Retina (tissue), 1 donor: Measurements from ENCODE around the gene VMAC.
"Not testable (repeated sequence)": the region's sequence is repeated elsewhere in the genome, so short reads cannot be mapped to it uniquely, and the experiment has no call there.

Source experiments
- DNase-seq: peaks from one replicate; pipeline ENCODE4 v3.0.0-alpha.2; 2016

The VMAC gene

GRCh38 chr19:5904352-5905113, at the start of gene VMAC:
TSS of gene VMAC (plus strand) at chr19:5904872. CDS start at chr19:5904891, 19 bp downstream.
- DNase-seq: peak; percentile 98

DNA sequence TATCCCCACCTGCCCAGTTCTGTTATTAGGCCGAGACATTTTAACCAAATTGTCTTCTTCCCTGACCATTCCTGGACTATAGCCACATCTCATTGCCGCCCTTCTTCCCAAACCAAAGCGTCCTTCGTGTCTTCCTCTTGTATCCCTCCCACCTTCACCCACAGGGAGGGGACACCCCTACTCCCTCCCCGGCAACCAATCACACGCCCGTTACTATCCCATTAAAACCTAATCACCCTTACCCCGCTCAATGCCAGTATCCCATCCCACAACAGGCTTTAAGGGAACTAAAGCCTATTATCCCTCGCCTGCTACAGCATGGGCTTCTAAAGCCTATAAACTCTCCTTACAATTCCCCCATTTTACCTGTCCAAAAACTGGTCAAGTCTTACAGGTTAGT, 49.5 kb upstream of the VMAC start:
- DNase-seq: not testable (repeated sequence)

- no peak for DNase-seq
Measured at GRCh38 chr19:5857203-5858081, 47.2 kb upstream of the VMAC start.

DNA sequence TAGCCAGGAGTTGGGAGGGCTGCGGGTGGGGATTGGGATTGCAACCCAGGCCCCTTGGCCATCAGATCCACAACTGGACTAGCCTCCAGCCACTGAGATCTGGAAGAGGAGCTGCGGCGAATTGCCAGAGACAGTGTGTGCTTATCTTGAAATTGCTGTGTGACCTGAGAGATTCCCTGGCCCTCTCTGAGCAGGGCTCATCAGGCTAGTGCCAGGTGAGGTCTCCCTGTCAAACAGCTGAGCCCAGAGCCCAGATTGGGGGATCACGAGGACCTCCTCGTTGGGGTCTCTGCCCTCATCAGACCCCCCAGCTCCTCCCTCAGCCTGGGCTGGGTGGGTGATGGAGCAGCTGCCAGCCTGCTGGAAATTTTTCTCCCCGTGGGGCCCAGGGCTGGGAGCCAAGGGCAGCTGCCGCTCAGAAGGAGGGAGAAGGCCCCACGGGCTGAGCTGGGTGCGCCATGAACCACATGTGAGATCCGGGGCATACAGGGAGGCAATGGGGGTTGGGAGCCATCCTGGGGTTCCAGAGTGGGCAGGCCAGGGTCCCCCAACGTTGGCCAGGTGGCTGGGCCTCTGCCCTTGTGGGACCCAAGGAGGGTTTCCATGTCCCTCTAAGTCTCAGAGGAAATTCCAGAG, 41.5 kb upstream of the VMAC start:
- no peak for DNase-seq

GRCh38 chr19:5864013-5864720, 40.5 kb upstream of the VMAC start:
- no peak for DNase-seq

DNA sequence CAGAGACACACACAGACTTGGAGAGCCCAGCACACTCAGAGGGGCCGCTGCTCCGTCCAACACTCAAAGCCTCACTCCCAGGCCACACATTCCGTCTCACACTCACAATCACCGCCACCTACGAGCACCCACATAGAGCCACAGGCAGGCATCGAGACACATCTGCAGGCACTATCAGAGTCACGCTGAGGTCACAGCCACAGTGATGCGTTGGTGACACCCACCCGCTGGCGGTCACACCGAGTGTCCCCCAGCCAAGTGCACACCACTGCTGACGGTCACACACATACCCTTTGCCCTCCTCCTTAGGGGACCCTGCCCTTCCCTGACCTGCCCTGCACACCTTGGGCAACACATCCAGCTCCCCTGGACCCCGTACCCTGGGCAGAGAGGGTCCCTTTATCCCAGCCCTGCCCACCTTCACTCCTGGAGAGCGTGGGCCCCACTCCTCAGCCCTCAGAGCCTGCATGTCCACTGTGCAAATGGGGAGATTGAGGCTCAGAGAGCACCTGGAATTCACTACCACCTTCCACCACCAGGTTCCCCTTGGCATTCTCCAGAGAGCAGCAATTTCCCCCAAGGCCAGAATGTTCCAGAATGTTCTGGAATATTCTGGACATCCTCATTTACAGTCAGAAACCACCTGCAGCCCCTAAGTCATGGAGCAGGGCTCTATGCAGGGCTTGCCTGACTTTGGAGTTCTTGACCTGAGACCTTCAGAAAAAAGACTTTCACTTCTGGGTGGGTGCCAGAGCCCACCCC, 39.8 kb upstream of the VMAC start:
- DNase-seq: no peak

GRCh38 chr19:5865772-5866171, 38.9 kb upstream of the VMAC start:
- DNase-seq: no peak

DNA sequence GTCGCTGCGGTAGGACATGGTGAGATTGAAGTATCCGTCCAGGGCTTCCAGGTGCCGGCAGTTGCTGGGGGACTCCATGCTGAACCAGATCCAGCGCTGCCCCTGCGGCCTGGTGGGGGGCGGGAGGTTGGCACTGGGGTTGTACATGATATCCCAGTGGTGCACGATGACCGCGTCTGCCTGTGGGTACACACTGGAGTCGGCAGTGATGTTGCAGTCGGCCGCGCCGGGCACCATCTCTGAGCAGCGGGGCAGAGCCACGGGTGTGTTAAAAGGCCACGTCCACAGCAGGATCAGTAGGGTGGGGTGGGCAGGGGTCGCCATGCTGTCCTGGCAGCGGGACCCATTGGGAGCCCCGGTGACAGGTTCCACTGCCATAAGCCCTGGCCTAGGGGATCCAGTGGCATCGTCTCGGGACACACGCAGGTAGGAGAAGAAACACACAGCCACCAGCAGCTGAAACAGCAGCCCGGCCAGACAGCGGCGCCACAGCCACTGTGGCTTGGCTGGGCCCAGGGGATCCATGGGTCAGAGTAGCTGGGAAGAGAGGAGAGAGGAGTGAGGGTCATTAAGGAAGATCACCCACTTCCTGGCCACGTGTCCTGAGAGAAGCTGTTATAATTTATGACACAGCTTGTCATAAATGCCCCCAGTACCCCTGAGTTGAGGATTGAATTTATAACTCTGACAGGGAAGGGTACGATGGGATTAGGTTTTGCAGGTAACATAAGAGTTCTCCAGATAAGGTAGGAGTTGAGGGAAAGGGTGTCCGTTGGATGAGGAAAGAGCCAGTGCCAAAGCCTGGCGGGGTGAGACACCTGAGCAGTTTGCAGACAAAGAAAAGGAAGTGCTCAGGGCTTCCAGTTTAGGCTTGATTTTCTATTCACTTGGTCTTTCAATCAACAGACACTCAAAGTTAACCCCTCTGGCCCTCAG, 37.2 kb upstream of the VMAC start:
- no peak for DNase-seq

GRCh38 chr19:5870986-5871394, 33.7 kb upstream of the VMAC start:
- DNase-seq: no peak

DNA sequence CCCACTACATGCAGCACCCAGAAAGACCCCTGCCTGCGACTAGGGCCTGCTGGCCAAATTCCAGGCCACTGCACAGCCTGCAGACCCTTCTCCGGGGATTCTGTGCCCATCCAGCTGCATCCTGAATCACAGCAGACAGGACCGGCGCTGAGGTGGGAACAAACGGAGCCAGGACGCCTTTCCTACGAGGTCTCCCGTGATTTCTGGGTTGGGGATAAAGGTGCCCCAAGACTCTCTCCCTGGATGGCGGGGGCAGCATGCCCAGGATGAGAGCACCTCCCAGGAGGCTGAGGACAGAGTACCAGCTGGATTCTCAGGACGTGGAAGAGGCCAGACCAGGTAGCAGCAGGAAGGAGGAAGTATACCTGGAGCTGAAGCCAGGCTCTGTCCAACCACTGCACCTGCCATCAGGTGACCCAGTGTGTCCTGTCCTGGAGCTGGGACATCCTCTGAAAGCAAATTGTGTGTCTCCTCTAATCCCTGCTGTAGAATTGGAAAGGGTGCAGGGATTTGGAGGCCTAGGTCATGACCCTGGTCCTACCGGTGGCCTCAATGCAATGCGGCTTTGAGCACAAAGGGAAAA, 31.0 kb upstream of the VMAC start:
- no peak for DNase-seq

GRCh38 chr19:5874496-5874895, 30.2 kb upstream of the VMAC start:
- DNase-seq: not testable (repeated sequence)

DNA sequence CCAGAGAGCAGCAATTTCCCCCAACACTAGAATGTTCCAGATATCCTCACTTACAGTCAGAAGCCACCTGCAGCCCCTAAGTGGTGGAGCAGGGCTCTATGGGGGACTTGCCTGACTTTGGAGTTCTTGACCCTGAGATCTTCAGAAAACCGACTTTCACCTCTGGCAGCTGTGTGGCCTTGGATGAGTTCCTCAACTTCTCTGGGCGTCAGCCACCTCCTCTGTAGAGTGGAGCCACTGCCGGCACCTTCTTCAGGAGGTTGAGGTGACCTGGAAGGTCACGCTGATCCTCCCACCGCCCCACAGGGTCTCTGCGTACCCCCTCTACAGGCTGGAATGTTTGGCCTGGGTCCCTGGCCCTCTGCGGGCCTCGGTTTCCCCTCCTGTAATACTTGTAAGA, 27.2 kb upstream of the VMAC start:
- no peak for DNase-seq

GRCh38 chr19:5877882-5878281, 26.8 kb upstream of the VMAC start:
- no peak for DNase-seq

DNA sequence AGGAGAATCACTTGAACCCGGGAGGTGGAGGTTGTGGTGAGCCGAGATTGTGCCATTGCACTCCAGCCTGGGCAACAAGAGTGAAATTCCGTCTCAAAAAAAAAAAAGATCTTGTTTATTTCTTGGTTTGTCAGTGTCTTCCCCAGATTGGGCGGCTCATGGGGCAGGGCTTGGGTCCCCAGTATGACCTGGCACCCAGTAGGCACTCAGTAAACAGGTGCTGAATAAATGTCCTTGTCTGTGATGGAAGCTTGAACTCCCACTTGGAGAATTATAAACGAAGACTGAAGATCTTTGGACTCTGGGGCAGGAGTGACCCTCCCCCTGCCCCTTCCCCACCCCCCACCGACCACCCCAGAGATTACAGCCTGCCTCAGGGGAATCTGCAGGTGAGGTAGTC, 24.5 kb upstream of the VMAC start:
- DNase-seq: no peak

DNA sequence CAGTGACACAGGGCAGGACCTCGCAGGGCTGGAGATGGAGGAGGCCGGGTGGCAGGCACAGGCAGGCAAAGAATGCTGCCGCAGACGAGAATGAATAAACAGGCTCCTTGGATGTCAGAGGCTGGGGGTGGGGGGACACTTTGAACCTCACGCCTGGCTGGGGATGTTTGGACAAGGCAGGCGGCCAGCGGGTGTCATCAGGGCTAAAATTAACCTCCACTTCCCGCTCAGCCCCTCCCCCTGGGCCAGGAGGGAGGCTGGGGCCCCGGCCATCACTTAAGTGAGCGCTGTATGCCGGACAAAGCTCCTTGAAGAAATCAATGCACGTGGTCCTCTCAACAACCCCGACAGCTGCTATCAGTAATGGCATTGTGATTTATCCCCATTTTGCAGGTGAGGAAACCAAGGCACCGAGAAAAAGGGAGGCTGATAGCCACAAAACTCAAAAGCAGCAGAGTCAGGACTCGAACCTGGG, 24.0 kb upstream of the VMAC start:
- DNase-seq: no peak

GRCh38 chr19:5881543-5882299, 23.0 kb upstream of the VMAC start:
- no peak for DNase-seq

DNA sequence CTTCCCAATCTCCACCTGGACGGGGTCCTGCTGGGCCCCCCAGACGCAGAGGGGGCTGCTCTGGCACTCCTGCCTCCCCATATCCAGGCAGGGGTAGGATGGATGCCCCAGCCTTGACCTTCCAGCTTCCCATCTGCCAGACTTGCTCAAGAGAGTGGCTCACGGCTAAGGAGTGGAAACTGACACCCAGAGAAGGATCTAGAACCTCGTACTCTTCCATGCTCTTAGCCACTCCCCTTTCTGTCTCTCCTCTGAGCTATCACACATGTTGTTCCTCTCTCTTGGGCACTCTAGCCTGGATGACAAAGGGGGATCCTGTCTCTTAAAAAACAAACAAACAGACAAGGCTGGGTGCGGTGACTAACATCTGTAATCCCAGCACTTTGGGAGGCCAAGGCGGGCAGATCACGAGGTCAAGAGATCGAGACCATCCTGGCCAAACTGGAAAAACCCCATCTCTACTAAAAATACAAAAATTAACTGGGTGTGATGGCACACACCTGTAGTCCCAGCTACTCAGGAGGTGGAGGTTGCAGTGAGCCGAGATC, 22.2 kb upstream of the VMAC start:
- no peak for DNase-seq

- DNase-seq: not testable (repeated sequence)
Measured at GRCh38 chr19:5883157-5883873, 21.4 kb upstream of the VMAC start.
